Coronary artery (tissue), 2 donors: Measurements from ENCODE around the gene IL1F10.

Experiments
- DNase-seq: peaks from one replicate; pipeline ENCODE4 v3.0.0-alpha.2; 2017; ENCODE audit warnings: low spot score
- H3K27ac ChIP-seq, 2 donors: fragments of 200-600 bp; sonication (generic); one replicate each; pipeline ENCODE4 v1.5.1; 2016 to 2019
- H3K4me3 ChIP-seq: fragments of 200-600 bp; sonication (generic); 2 replicates; pipeline ENCODE4 v1.5.1; 2016; ENCODE audit warnings: mild to moderate bottlenecking, moderate library complexity
- CTCF ChIP-seq: fragments of 200-600 bp; sonication (generic); IDR thresholded peaks from one replicate; pipeline ENCODE4 v1.5.1; 2019; ENCODE audit warnings: antibody characterized with exemption

Gene IL1F10

GRCh38 chr2:113067681-113068080 lies at the start of gene IL1F10:
TSS of gene IL1F10 (plus strand) at chr2:113067970. CDS start at chr2:113072739, 4,769 bp downstream.
- no peak for TF ChIP-seq CTCF
- Histone ChIP-seq H3K27ac (no peak within 1 kb of the TSS), H3K4me3 (no peak within 1 kb of the TSS)
- no peak for DNase-seq

- TF ChIP-seq CTCF, result no peak
- H3K27ac ChIP-seq, result no peak overlapping the region
- no peak overlapping the region for H3K4me3 ChIP-seq
- DNase-seq, result no peak
Observed at GRCh38 chr2:113018509-113018908, 49.3 kb upstream of the IL1F10 start.

- Histone ChIP-seq H3K4me3 (no peak overlapping the region), H3K27ac (no peak overlapping the region)
- no peak for DNase-seq
- TF ChIP-seq CTCF, result no peak
Observed at GRCh38 chr2:113021312-113021711, 46.5 kb upstream of the IL1F10 start.

- no peak for TF ChIP-seq CTCF
- Histone ChIP-seq H3K4me3 (no peak overlapping the region), H3K27ac (no peak overlapping the region)
- no peak for DNase-seq
Observed at GRCh38 chr2:113024764-113025163, 43.0 kb upstream of the IL1F10 start.

- Histone ChIP-seq H3K4me3 (no peak overlapping the region), H3K27ac (no peak overlapping the region)
- DNase-seq, result no peak
- no peak for TF ChIP-seq CTCF
Observed at GRCh38 chr2:113025737-113026136, 42.0 kb upstream of the IL1F10 start.

GRCh38 chr2:113027691-113028090 lies 40.1 kb upstream of the IL1F10 start:
- TF ChIP-seq CTCF, result no peak
- DNase-seq, result no peak
- H3K4me3 ChIP-seq, result no peak overlapping the region
- no peak overlapping the region for H3K27ac ChIP-seq

GRCh38 chr2:113028112-113028511 lies 39.7 kb upstream of the IL1F10 start:
- TF ChIP-seq CTCF, result no peak
- H3K4me3 ChIP-seq, result no peak overlapping the region
- H3K27ac ChIP-seq, result no peak overlapping the region
- DNase-seq, result no peak
